Esophagus muscularis mucosa (tissue), 4 donors: ENCODE data around the gene DGKG. TPM values are rescaled to one million over a fixed set of nuclear protein-coding genes. Genes with fewer than 3 reads are reported as not detected.

Experiments used
- DNase-seq: peaks from one replicate; pipeline ENCODE4 v3.0.0-alpha.2; 2017; ENCODE audit errors: extremely low spot score
- H3K27ac ChIP-seq, 4 donors: fragments of 200-600 bp; sonication (generic); replicated peaks in 1 of 4; 1 replicate in 3 of 4; 2 replicates in 1 of 4; pipeline ENCODE4 v1.5.1; 2016 to 2019; ENCODE audit warnings: mild to moderate bottlenecking in 1 of 4
- H3K27me3 ChIP-seq, 4 donors: fragments of 200-600 bp; sonication (generic); one replicate each; pipeline versions ENCODE4 v1.5.1 to v1.6.0; 2016 to 2019
- H3K36me3 ChIP-seq, 4 donors: fragments of 200-600 bp; sonication (generic); one replicate each; pipeline ENCODE4 v1.5.1; 2016 to 2019
- H3K4me1 ChIP-seq, 4 donors: fragments of 200-600 bp; sonication (generic); one replicate each; pipeline ENCODE4 v1.5.1; 2016 to 2019
- H3K4me3 ChIP-seq, 4 donors: fragments of 200-600 bp; sonication (generic); 1 replicate in 2 of 4; 2 replicates in 2 of 4; pipeline ENCODE4 v1.5.1; 2016 to 2019; ENCODE audit warnings: mild to moderate bottlenecking in 4 of 4, moderate library complexity in 1 of 4
- H3K9me3 ChIP-seq, 4 donors: fragments of 200-600 bp; sonication (generic); 1 replicate in 3 of 4; 2 replicates in 1 of 4; pipeline ENCODE4 v1.5.1; 2016 to 2019
- EP300 ChIP-seq: sonication (generic); formaldehyde crosslinking; IDR thresholded peaks from one replicate; pipeline ENCODE4 v1.6.1; 2017; ENCODE audit warnings: antibody characterized with exemption
- POLR2A ChIP-seq: fragments of 450-650 bp; IDR thresholded peaks from one replicate; pipeline ENCODE4 v1.6.1; 2017; ENCODE audit warnings: antibody characterized with exemption, moderate library complexity, mild to moderate bottlenecking, low read depth
- POLR2AphosphoS5 ChIP-seq, 2 donors: sonication (generic); formaldehyde crosslinking; IDR thresholded peaks; one replicate each; pipeline ENCODE4 v1.6.1; 2017; ENCODE audit warnings: antibody characterized with exemption in 2 of 2
- WGBS: methylation state at CpG from one replicate; pipeline ENCODE4 v1.1.5; 2018; 5-methylcytosine and 5-hydroxymethylcytosine counted together
- intact Hi-C: fragments of 100-400 bp; cut with DNase I; formaldehyde crosslinking; loops from one replicate; pipeline ENCODE4 v1.15.1; 2023
- total RNA-seq, 4 donors: library from RNA; depleted of rRNA; stranded (reverse); fragments of >200 nt; gene quantifications; one replicate each; pipeline versions ENCODE4 v1.1.0 to v1.2.1, GENCODE V29; 2016
- TF ChIP-seq, protein P1 (sequence below), 3 experiments: fragments of 200-600 bp in 2 of 3; fragments of 450-650 bp in 1 of 3; sonication (generic) in 2 of 3; IDR thresholded peaks; one replicate each; pipeline ENCODE4 v1.5.1; 2017 to 2019; ENCODE audit warnings: antibody characterized with exemption in 3 of 3, mild to moderate bottlenecking in 2 of 3, moderate library complexity in 1 of 3

Gene DGKG
- total RNA-seq, 4 donors from 2014 or later: 75.0 to 169 (median 104) TPM

DNA sequence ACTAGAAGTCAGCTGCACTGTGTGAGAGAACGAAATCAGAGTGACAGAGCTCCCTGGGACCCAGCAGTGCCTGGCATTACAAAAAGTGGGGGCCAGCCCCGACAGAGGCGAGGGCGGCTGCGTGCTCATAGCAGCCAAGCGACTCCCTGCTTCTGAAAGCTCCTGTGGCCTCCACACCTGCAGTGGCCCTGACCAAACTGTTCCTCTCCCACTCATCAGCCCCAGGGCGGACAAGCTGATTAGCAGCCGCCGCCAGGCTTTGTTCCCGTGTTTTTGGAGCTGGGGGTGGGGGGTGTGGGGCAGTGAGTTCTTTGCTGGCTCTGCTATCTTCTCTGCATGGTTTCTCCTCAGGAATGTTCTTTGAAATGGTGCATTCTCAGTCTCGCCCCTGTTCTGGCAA, 58.1 kb downstream of the DGKG start:
- DNase-seq: no peak
- Histone ChIP-seq H3K27me3 (no peaks in the 10 kb centered on the region), H3K4me3 (no peak overlapping the region), H3K4me1 (peaks cover 0 to 6% (median 0%) of the 10 kb centered on the region in 4 donors), H3K36me3 (peaks cover 26 to 61% (median 45%) of the 10 kb centered on the region in 4 donors), H3K9me3 (no peaks in the 10 kb centered on the region), H3K27ac (no peak overlapping the region)
- intact Hi-C loops: no loop called here
- TF ChIP-seq POLR2A: no peak
- TF ChIP-seq EP300: no peak
- no peak for TF ChIP-seq POLR2AphosphoS5 (IDR thresholded peaks at IDR 0.05)
- TF ChIP-seq, protein P1, sequence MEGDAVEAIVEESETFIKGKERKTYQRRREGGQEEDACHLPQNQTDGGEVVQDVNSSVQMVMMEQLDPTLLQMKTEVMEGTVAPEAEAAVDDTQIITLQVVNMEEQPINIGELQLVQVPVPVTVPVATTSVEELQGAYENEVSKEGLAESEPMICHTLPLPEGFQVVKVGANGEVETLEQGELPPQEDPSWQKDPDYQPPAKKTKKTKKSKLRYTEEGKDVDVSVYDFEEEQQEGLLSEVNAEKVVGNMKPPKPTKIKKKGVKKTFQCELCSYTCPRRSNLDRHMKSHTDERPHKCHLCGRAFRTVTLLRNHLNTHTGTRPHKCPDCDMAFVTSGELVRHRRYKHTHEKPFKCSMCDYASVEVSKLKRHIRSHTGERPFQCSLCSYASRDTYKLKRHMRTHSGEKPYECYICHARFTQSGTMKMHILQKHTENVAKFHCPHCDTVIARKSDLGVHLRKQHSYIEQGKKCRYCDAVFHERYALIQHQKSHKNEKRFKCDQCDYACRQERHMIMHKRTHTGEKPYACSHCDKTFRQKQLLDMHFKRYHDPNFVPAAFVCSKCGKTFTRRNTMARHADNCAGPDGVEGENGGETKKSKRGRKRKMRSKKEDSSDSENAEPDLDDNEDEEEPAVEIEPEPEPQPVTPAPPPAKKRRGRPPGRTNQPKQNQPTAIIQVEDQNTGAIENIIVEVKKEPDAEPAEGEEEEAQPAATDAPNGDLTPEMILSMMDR (IDR thresholded peaks at IDR 0.05): no peak
- 53% methylated on average over 5 of the region's 11 CpGs for WGBS

DNA sequence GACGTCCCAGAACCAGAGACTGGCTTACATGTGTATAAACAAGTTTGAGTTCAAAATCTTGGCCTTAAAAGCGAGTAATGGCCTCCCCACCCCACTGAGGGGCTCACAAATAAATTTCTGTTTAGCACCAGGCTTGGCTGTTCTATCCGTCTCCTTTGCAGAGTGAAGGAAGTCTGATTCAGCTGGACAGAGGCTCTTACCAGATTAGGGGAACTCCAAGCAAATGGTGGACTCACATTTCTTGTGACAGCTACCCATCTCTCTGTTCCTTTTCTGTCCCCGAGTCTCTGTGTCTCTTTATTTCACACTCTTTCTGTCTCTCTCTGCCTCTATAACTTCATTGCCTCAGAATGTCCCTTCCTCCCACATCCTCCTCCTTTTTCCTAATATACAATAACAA, 62.7 kb downstream of the DGKG start:
- Histone ChIP-seq H3K4me3 (no peak overlapping the region), H3K9me3 (no peaks in the 10 kb centered on the region), H3K36me3 (peaks cover 16 to 72% (median 43%) of the 10 kb centered on the region in 4 donors), H3K4me1 (peaks cover 0 to 19% (median 4%) of the 10 kb centered on the region in 4 donors), H3K27ac (peak overlapping the region in 1 of 4 donors; percentile 10), H3K27me3 (no peaks in the 10 kb centered on the region)
- TF ChIP-seq POLR2A (no peak), POLR2AphosphoS5 (IDR thresholded peaks at IDR 0.05) (no peak), EP300 (no peak)
- TF ChIP-seq, protein P1 (IDR thresholded peaks at IDR 0.05): no peak
- DNase-seq: no peak
- intact Hi-C loops: no loop called here
- 59% methylated on average over 4 of the region's 4 CpGs for WGBS

DNA sequence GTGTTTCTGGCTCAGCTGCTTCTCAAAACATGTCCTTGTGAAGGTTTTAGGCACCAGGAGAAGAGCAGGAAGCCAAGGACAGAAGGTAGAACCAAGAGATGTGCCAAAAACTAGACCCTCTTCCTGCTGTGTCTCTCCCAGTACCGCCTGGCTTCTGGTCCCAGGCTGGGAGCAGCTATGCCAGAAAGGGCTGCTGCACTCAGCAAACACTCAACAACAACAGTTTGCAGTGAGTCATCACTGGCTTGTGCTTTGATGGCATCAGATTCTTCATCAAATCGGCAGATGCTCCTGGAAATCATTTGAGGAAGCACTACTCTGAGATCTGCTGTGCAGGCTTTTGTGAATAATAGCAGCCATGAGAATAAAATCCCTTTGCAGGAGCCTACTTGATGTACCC, 63.2 kb downstream of the DGKG start:
- no peaks in the 10 kb centered on the region for H3K27me3 ChIP-seq
- WGBS: 80% methylated on average over 1 of the region's 2 CpGs
- peaks cover 0 to 19% (median 4%) of the 10 kb centered on the region in 4 donors for H3K4me1 ChIP-seq
- peak overlapping the region in 1 of 4 donors; percentile 10 for H3K27ac ChIP-seq
- TF ChIP-seq POLR2A (no peak), EP300 (no peak), POLR2AphosphoS5 (IDR thresholded peaks at IDR 0.05) (no peak)
- TF ChIP-seq, protein P1 (IDR thresholded peaks at IDR 0.05): no peak
- intact Hi-C loops: no loop called here
- DNase-seq: no peak
- peaks cover 12 to 68% (median 39%) of the 10 kb centered on the region in 4 donors for H3K36me3 ChIP-seq
- H3K4me3 ChIP-seq: no peak overlapping the region
- no peaks in the 10 kb centered on the region for H3K9me3 ChIP-seq

DNA sequence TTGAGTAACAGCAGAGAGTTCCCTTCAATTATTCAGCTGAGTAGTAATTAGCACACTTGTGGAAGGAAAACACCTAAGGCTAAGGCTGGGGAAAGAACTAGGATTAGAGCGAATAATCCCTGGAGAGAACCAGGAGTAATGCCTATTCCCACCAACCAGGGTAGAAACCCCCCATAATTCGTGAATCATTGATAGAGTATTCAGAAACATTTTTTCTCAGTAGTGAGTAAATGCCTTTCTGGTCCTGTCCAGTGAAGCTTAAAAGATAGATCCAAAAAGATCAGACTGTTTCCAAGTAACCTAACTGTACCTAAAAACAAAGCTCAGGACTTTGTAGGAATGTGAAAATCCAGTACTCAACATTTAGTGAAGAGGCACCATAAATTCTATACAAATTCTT, 71.2 kb downstream of the DGKG start:
- H3K4me3 ChIP-seq: no peak overlapping the region
- TF ChIP-seq POLR2AphosphoS5 (IDR thresholded peaks at IDR 0.05) (no peak), POLR2A (no peak)
- H3K27ac ChIP-seq: peak overlapping the region; percentile 10 to 67 (median 40)
- no peaks in the 10 kb centered on the region for H3K27me3 ChIP-seq
- WGBS: 60% methylated on average over 2 of the region's 2 CpGs
- H3K4me1 ChIP-seq: peaks cover 9 to 48% (median 42%) of the 10 kb centered on the region in 4 donors
- no peaks in the 10 kb centered on the region for H3K9me3 ChIP-seq
- intact Hi-C loops: no loop called here
- H3K36me3 ChIP-seq: peaks cover 0 to 37% (median 8%) of the 10 kb centered on the region in 4 donors
- DNase-seq: no peak

DNA sequence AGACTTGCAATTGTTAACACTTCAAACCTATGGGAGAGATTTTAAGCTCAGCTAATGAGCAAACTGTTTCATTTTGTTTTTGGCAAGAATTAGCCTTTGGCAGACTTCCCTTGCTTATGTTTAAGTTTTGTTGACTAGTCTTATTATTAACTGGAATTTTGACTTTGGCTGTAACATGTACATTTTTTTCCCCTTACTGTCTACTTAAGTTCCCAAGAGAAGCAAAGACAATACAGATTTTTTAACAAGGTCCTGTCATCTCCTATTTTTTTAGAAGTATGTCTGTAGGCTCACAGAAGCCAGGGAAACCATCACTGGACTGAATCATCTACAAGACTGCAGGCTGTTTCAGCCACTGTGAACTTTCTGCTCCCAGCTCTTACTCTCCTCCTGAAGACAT, 74.3 kb downstream of the DGKG start:
- H3K9me3 ChIP-seq: no peaks in the 10 kb centered on the region
- no peaks in the 10 kb centered on the region for H3K27me3 ChIP-seq
- intact Hi-C loops: no loop called here
- DNase-seq: no peak
- peak overlapping the region; percentile 63 to 74 (median 72) for H3K27ac ChIP-seq
- no peak overlapping the region for H3K4me3 ChIP-seq
- no peak for TF ChIP-seq POLR2AphosphoS5 (IDR thresholded peaks at IDR 0.05)
- H3K36me3 ChIP-seq: peaks cover 0 to 50% (median 24%) of the 10 kb centered on the region in 4 donors
- peaks cover 9 to 51% (median 39%) of the 10 kb centered on the region in 4 donors for H3K4me1 ChIP-seq

DNA sequence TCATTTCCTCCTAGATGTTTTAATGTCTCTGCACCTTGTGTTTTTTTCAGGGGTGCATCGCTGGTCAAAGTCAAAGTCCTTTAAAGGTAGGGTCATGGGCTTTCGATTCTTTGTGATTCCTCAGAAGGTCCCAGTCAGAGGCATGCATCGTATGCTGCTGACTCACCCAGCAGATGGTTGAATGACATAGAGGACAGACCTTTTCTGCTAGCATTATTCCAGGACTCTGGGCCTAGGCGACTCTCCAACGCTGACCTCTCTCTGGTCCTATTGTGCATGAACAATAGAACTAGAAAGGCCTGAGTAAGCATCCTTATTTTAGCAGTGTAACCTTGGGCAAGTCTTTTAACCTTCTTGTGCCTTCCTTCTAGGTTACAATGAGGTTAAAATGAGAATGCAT, 75.9 kb downstream of the DGKG start:
- H3K4me1 ChIP-seq: peaks cover 12 to 58% (median 51%) of the 10 kb centered on the region in 4 donors
- WGBS: 66% methylated on average over 5 of the region's 5 CpGs
- no peaks in the 10 kb centered on the region for H3K9me3 ChIP-seq
- no peaks in the 10 kb centered on the region for H3K27me3 ChIP-seq
- intact Hi-C loops: no loop called here
- peaks cover 0 to 46% (median 24%) of the 10 kb centered on the region in 4 donors for H3K36me3 ChIP-seq
- H3K27ac ChIP-seq: peak overlapping the region in 2 of 4 donors; percentile 2 to 43
- DNase-seq: no peak
- TF ChIP-seq, protein P1 (IDR thresholded peaks at IDR 0.05): no peak
- TF ChIP-seq POLR2A (no peak), POLR2AphosphoS5 (IDR thresholded peaks at IDR 0.05) (no peak), EP300 (no peak)
- H3K4me3 ChIP-seq: no peak overlapping the region
